GM19468 (cell line): ENCODE results near the gene SEC24D.

ENCODE experiments used
- ATAC-seq: cut with Tn5 transposase; IDR thresholded peaks from one replicate; pipeline ENCODE4 v1.9.1; 2021; ENCODE audit warnings: mild to moderate bottlenecking, moderate library complexity, moderate number of reproducible peaks; ENCODE audit not compliant: unreplicated experiment; ENCODE audit errors: extremely low read depth

The SEC24D gene

DNA sequence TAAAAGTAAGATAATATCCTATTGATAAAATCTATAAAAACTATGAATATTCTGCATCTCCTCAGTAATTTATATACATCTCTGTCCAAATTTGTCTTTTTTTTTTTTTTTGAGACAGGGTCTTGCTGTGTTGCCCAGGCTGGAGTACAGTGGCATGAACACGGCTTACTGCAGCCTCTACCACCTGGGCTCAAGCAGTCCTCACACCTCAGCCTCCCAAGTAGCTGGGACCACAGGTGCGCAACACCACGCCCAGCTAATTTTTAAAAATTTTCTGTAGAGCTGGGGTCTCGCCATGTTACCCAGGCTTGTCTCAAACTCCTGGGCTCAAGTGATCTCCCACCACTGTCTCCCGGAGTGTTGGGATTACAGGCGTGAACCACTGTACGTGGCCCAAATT is 12.3 kb upstream of the SEC24D start:
- ATAC-seq, result no peak

DNA sequence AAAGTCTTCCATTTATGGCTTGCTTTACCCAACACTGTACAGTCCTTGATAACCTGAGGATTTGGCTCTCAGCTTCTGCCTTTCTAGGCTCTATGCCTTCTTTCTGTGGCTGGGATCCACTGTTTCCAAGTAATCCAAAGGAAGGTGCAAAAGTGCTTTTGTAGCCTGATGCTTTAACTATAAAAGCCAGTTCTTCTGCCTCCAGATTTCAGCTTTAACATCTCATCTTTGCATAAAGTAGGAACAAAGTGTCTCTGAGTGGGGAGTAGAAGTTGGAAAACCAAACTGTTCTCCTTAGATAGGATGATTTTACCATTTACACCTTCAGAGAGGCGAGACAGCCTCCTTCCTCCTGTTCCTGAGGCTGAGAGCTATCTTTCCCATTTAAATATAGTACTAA is 11.1 kb upstream of the SEC24D start:
- ATAC-seq, result no peak

DNA sequence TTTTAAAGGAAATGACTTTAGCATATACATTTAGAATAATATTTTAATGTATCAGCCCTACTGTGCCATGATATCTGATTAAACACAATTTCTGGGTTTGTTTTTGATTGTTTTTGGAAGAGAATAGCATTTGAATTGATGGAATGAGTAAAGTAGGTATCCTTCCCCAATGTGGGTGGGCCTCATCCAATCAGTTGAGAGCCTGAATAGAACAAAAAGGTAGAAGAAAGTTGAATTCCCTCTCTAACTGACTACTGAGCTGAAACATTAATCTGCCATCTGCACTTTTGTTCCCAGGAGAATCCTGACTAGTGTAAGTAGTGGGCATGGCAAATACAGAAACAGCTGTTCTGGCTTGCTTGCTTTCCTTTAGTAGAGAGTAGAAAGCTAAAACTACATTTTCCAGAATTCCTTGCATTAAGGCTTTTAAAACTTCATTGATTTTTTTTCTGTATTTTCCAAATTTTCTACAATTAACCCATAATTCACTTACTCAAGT is 9.7 kb upstream of the SEC24D start:
- ATAC-seq, result no peak

DNA sequence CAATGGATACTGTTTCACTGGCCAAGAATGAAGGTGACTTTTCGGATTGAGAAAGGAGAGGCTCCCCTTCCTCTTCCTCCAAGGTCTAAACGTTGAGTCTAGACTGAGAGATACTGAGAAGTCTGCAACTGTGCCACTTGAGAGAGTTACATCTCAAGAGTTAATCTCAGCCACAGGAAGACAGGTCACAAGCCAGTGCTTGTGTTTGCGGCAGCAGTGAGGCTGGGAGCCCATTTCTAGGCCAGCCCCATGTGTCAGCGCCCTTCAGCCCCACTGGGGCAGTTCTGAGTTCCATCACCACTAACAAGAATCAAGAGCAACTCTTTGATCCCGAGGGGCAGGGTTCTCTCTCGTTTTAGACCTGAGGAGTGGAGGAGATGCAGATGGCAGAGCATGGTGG is 7.3 kb upstream of the SEC24D start:
- no peak for ATAC-seq

DNA sequence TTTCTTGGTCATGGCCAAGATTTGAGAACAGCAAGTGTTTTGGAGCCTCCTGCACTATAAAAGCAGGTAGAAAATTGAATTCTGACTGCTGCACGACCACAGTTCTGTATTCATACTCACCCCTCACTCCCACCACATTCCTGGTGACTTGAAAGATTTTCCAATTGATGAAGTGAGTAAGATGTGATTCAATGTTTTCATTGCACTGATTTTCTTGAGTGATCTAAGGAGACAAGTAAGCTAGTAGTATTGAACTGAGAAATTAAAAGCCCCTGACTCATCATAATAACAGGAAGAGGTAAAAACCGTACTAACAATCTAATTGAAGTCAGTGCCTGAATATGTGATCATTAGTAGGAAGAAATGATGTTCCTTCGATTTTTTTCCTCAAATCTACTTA is 6.1 kb upstream of the SEC24D start:
- no peak for ATAC-seq

DNA sequence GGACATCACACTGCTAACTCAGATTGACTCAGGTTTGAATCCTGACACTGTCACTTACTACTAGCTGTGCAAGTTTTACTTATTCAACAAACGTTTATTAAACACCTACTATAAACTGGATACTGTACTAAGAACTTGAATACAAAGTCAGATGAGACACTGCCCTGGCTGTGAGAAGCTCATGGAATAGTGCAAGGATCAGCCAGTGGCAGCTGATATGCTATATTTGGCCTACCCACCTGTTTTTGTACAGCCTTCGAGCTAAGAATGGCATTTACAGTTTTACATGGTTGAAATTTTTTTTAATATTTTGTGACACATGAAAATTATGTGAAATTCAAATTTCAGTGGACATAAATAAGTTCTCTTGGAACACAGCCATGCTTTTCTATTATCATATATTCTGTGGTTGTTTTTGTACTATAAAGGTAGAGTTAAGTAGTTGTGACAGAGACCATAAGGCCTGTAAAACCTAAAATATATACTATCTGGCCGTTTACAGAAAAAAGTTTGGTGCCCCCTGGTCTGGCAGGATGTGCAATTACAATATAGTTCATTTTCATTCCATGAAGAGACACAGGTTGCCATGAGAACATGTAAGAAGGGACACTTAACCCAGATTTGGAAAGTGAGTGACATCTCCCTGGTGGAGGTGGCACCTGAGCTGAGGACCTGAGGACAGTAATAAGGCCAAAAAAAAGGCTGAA is 3.4 kb upstream of the SEC24D start:
- ATAC-seq, result no peak

DNA sequence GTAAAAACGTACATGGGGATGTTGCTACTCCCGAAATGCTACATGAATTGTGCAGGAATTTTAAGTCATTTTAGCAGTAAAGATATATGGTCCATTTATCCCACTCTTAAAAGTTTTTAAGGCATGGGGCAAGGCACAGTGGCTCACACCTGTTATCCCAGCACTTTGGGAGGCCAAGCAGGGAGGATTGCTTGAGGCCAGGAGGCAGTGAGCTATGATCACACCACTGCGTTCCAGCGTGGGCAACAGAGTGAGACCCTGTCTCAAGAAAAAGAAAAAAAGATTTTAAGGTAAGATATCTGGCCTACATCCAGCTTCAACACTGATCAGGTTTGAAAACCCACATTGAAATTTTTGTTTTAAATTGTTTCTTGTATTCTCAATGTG is 1.2 kb upstream of the SEC24D start:
- ATAC-seq, result no peak

DNA sequence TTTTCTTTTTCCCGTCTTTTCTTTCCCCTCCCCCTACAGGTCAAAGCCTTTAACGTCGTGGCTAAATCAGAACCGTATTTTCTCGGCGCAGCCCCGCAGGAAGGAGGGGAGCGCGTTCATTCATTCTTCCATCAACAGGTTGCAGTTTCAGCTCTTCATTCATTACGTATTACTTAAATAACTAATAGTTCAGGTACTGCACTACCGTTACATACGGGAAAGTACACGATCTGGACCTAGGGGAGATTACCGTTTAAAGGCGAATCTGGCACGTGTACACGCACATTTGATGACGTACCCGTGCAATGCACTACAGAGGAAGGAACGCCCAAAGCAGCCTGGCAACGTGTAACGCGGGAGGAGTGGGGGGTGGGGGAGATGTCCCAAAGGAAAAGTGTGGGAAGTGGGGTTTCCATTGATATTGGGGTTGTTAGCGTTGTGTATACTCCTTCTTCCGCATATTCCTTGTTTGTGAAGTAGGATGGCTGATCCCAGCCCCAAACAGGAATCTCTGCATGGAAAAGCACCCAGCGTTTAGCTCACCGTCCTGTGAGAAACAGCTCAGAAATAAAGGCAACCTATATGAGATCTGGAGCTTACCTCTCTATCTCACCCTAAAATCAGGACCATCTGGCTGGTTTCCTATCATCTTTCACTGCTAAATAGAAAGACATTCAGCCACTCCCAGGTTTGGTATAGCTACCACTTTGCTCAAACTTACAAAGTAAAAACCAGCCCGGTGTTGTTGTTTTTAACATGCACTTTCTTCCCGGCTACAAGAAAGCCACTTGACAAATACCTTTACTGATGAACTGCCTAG is 585 bp upstream of the SEC24D start:
- no peak for ATAC-seq

DNA sequence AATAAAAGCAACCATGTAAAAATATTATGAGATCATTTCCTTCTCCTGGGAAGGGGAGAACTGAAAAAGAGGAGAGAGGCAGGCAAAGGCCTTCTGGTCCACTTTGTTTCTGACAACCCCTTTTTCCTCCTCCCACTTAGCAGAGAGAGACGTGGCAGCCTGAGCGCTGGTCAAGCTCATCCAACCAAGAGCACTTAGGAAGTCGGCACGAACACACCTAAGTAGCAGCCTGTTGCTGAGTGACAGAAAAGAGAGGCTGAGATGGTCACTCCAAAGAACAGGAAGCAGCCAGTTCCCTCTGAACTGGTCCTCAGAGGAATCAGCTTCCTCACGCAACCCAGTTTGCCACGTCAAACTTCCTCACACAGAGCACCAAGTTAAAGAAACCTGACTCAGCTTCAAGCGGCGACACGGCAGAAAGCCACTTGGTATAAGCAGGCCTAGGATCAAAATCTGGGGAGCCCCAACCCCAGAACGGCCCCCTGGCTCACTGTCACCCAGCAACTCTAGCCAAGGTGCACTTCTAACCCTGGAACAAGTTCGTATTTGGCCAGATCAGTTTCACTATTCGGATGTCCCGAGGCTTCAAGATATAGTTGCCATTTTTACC is 861 bp downstream of the SEC24D start:
- peak; percentile 65 for ATAC-seq

DNA sequence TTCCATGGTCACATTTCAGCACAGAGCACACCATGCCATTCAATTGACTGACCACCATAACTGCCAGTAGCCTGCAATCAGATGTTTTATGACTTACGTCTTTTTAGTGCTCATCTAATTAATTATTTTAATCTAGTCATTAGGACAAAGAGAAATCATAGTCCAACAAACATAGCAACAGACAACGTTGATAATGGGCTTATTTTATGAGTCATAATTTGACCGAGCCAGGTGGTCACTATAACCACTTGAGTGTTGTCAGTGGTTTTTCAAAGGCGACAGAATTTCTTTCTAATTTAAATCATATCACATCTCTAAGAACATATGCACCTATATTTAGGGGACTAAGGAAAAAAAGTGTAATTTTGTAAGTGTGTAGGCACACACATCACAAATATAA is 1.9 kb downstream of the SEC24D start:
- no peak for ATAC-seq

DNA sequence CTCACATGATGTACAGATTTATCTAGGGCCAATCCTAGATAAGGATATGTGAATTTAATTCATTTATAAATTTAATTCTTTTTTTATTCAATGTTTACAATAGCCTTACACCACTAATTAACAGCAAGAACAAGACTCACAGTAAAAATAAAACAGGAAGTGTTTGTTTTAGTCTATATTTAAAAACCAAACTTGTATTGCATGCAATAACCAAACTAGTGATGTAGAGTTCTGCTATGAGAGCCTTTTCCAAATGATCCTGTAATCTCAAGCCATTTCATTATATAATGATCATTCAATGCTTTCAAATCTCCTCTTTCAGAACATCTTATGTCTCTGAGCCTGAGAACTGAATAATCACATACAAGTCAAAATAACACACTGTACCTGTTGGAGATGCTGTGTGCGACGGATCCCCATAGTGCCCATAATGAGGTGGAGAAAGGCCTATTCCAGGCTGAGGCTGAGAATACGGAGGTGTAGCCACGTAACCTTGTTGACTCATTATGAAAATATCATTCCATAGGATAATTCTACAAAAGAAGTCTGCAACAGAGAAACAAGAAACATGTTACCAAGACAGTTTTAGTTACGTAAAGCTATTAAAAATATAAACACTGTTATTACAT is 2.6 kb downstream of the SEC24D start:
- no peak for ATAC-seq

DNA sequence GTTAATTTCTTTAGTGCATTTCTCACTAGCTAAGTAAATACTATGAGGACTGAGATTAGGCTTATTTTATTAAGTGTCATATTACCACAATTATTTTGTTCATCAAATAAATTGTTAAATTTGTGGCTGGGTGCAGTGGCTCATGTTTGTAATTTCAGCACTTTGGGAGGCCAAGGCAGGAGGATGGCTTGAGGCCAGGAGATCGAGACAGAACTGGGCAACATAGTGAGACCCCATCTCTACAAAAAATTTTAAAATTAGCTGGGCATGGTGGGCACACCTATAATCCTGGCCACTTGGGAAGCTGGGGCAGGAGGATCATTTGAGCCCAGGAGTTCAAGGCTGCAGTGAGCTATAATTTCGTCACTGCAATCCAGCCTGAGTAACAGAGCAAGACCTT is 6.8 kb downstream of the SEC24D start:
- no peak for ATAC-seq

DNA sequence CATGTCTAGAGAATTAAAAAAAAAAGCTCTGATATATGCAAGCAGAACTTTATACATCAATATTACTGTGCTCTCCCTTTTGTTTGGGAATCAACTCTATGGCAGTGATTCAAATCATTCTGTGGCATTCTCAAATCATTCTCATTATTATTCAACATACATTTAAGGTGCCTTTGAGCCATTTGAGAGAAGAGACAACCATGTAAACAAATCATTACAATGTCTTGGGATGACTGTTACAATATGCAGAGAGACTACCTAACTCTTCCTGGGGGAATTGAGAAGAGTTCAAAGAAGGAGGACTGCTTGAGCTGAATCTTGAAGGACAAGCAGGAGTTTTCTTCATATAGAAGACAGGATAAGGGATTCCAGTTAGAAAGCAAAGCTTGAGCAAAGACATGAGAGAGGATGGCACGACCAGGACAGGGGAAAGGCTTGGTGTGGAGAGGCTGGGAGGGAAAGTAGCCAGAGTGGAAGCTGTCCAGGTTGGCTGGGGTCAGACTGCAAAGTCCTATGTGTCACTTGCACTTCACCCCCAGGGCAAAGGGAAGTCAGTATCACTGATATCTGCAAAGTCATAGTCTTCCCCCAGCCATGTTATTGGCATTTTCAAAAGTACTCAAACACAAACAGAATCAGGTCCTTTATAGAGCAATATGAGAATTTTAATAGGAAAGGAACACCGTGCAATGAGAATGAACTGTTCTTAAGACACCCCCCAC is 9.0 kb downstream of the SEC24D start:
- no peak for ATAC-seq

DNA sequence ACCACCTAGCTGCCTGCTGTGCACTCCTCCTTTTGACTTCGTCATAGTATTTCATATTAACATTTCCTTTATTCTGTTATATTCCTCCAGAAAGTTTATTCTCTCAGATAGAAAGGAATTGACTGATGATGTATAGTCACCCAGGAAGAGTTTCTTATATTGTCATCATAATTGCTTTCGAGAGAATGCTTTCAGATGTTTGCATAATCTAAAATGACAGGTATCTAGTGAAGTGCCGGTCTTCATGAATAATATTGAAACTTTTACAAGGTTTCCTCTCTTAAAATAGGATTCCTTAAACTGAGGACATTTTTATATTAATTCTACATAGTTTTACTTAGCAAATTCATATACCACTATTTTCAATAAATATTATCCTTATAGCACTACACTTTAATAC is 10.1 kb downstream of the SEC24D start:
- no peak for ATAC-seq

DNA sequence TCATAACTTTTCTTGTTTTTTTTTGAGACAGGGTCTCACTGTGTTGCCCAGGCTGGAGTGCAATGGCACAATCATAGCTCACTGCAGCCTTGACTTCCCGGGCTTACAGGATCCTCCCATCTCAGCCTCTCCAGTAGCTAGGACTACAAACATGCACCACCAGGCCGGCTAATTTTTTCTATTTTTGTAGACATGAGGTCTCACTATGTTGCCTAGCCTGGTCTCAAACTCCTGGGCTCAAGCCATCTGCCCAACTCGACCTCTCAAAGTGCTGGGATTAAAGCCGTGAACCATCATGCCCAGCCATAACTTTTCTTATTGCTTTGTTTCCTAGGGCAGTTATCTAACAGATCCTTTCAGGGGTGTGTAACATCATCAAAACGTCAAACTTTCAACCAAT is 11.8 kb downstream of the SEC24D start:
- ATAC-seq, result no peak

DNA sequence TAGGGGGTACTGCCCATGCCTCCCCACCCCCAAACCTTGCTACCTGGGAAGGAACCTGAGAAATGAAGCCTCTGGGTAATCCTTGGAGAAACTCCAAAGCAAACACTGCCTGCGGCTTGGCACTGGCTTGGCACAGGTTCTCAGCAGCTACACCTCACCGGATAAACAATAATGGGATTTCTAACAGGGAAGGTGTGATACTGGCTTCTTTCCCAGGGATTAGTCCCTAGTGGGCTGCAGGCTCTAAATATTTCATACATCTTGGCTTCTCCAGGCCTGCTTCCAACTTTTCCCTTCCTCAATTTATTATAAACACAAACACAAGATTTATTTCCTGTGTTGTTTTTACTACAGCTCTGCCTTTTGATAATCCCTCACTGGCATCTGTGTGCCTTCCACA is 12.5 kb downstream of the SEC24D start:
- no peak for ATAC-seq

DNA sequence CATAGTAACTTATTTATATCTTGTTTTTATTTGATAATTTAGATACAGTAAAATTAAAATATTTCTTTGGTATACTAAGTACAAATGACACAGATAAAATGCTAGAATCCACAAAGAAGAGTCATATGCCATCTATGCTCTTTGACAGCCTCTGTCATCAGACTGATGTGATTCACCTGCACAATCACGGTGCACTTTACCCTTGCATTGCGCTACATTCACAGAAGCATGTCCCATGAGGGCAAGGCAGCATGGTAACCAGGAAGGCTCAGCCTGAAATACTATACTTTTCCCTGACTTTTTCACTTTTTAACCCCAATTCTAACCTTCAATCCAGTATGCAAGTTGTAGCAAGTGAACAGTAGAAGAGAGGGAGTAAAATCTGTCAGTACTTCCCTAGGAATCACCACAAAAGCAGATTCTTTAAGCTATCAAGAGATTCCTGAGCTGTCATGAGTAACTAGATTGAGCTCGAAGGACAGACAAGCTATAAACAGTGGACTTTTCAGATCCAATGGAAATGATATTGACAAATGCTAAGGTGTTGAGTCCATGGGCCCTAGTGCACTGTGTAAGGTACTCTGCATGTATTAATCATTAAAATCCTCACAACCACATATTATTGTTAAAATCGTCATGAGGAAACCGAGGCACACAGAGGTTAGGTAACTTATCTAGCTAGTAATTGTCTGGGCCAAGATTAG is 14.2 kb downstream of the SEC24D start:
- no peak for ATAC-seq

DNA sequence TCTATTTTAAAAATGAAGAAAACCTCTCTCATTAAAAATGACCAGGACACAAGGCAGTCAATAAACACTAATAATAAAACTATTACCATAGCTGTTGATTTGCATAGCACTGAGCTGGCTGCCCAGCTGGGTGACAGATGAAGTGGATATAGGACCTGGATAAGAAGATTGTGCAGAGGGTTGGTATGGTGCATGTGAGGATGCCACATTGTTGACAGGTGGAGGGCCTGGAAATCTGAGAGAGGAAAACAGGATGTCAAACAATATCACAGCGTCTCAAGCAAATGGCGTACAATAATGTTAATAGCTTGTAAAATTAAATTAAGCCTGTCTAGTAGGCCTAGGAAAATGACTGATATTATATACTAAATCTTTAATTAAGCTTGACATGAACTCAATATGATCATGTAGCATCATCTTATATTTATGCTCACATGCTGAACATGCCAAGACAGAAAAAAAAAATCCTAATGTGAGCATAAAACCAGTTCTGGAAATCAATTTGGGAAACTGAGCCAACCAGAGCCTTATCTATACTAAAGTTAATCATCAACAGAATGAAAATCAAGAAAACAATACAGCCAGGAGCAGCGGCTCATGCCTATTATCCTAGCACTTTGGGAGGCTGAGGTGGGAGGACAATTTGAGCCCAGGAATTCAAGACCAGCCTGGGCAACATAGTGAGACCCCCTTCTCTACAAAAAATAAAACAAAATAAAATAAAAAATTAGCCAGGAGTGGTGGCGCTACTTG is 18.6 kb downstream of the SEC24D start:
- ATAC-seq, result no peak
